GM12865 (cell line): ENCODE results near the gene IL6ST.

ENCODE experiments used
- DNase-seq: peaks from one replicate; pipeline ENCODE4 v3.0.0; 2010; ENCODE audit warnings: low read depth
- H3K4me3 ChIP-seq: 2 replicates; pipeline ENCODE4 v1.5.1; 2011; ENCODE audit warnings: mild to moderate bottlenecking, low read depth, low read length, control low read depth
- CTCF ChIP-seq: IDR thresholded peaks from 2 replicates; pipeline ENCODE4 v1.5.1; 2011; ENCODE audit warnings: low read length, control low read depth, low read depth, inconsistent platforms; ENCODE audit not compliant: insufficient read depth; ENCODE audit errors: missing control alignments

Gene IL6ST

GRCh38 chr5:55894135-55894534, 100.6 kb downstream of the IL6ST start:
- no peak overlapping the region for H3K4me3 ChIP-seq
- no peak for TF ChIP-seq CTCF
- peak; percentile 53 for DNase-seq

GRCh38 chr5:55892479-55892878, 102.3 kb downstream of the IL6ST start:
- H3K4me3 ChIP-seq: no peak overlapping the region
- DNase-seq: no peak
- TF ChIP-seq CTCF: no peak

GRCh38 chr5:55888205-55888604, 106.6 kb downstream of the IL6ST start:
- no peak overlapping the region for H3K4me3 ChIP-seq
- DNase-seq: no peak
- TF ChIP-seq CTCF: no peak

GRCh38 chr5:55885359-55885758, 109.4 kb downstream of the IL6ST start:
- TF ChIP-seq CTCF: no peak

More at GRCh38 chr5:55885359-55885758, 109.4 kb downstream of the IL6ST start:
- no peak overlapping the region for H3K4me3 ChIP-seq
- no peak for DNase-seq
